GM21576 (cell line): ENCODE results near the gene CPZ.
"Not testable (repeated sequence)": the region's sequence is repeated elsewhere in the genome, so short reads cannot be mapped to it uniquely, and the experiment has no call there.

Experiments used
- ATAC-seq: cut with Tn5 transposase; IDR thresholded peaks from one replicate; pipeline ENCODE4 v1.9.1; 2021; ENCODE audit warnings: mild to moderate bottlenecking, moderate library complexity; ENCODE audit not compliant: unreplicated experiment

The CPZ gene

DNA sequence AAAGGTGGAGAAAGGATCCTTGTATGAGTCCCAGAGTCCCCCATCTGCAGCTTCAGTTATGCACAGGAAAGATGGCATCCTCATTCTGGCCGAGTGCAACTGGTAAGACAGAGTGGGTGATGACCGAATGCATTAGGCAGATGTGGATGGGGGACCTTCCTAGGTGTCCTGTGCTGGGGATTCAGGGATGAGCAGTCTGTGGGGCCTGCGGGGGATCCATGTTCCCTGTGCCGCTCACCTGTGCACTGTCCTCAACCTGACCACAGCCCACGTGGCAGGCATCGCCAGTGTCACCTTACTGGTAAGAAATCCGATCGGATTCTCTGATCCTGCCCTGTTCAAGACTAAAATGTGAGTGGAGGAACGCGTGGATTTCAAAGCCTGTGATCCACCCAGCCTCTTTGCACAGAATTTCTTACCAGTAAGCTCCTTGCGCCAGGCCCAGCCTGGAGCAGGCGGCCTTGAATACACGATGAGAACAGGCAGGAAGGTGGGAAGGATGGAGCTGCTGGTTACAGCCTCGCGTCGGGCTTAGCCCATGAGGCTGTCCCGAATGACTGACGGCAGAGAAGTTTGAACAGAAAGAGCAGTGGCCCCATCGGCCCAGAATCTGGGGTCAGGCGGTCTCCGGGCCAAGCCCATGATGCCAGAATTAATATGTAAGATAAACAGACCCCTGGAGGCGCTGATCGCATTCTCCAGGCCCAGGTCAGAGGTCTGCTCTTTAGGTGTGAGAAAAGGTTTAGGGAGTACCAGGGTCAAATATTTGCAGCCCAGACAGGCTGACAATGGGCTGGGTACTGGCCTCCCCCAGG is 56.5 kb downstream of the CPZ start:
- no peak for ATAC-seq

DNA sequence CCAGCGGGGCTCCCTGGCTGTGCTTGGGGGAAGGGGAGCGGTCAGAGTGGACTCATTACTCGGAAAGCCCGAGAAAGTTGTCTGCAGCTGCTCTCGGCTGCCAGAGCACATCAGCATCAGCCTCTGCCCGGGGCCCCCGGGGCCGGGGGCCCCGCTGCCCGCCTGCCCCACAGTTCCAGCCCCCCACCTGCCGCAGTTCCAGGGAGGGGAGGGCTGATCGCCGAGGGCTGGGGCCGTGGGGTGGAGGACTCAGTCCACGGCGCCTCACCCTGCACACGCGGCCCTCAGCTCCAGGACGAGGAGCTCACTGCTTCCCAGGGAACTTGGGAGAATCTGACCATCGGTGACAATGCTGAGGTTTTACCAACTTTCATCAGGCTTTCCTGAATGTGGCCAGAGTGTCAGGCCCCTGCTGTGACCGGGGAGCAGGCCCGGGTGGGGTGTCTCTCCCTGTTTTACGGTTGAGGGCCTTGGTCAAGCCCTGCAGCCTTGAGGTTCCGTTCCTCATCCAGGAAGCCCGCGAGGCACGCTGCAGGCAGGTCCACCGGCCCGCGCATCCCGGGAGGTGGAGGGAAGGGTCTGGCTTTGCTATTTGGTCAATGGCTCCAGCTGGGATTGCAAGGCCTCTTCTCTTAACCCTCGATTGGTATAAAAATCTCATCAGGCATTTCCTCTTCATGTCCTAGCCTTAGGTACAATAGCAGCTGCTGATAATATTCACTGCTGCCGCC is 57.2 kb downstream of the CPZ start:
- ATAC-seq: no peak

DNA sequence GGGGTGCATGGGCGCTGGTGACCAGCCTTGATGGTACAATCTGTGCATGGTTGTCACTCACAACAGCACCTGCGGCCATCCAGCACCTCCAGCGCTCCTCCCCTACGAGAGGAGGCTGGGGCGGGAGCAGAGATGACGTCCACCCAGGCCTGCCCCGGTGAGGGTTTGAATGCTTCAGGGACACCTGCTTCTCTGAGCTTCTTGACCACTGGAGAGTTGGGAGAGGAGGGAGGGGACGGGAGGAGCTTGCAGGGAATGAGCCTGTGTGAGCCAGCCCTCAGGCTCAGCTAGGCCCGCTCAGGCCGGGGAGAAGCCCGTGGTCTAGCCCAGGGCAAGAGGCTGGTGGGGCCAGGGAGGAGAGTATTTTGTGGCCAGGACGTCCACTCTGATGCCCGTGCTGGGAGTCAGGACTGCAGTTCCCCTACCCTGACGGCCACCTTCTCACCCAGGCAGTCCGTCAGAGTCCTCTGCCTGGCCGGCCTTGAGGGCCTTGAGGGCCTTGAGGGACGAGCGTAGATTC is 59.2 kb downstream of the CPZ start:
- no peak for ATAC-seq

DNA sequence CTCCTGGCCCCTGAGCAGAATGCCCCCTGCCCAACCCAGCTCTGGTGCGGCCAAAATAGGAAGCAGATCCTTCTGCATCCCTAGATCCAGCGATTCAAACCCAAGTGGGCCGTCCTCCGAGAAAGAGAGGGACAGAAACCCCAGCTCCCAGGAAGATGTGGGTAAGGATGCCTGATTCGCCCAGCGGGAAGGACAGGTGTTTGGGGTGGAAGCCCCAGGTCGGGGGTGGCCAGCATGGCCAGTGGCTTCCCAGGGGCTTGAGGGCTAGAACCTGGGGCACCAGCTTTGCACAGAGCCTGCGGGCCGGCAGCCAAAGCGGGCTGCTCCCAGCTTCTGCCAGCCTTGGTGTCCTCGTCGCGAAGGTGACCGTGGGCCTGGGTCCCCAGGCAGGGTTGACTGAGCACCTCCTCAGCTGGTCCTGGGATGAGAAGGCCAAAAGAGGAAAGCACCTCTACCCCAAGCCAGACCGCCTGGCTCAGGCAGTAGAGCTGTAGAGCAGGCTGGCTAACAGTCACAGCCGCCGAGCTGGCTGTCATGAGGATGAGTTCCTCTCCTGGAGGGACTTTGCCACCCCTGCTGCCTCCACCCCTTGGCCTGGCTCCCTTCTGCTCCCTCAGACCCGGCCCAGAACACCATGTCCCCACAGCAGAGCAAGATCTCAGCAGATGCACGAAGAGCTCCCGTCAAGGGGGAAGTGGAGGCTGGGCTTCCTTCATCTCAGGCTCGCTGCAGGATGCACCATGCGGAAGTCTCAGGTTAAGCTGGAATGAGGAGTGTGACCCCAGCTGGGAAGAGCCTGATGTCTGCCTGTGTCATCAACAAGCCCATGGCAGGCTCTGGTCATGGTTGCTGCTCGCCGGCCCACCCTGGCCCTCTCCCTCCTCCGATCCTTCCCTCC is 59.9 kb downstream of the CPZ start:
- no peak for ATAC-seq

DNA sequence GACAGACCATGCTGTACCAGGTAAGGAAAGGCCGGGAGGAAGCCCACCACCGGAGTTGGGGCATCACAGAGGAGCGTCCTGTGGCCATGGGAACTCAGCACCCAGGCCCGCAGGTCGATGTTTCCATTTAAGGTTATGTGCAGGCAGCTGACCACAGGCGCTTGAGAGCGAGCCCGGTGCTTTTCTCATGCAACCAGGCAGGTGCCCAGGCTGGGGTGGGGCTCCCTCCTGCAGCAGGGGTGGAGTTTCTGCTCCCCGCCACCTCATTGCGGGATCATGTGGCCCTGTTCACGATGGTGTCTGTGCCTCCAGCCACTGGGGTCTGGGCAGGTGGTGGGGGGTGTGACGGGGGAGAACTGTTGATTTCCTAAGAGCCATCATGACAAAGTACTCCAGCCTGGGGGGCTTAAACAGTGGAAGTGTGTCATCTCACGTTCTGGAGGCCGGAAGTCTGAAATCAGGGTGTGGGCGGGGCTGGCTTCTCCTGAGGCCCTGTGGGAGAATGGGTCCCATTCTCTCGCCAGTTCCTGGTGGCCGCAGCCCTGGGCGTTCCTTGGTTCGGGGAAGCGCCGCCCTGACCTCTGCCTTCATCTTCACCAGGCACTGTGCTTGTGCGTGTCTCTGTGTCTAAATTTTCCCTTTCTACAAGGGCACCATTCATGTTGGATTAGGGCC is 60.9 kb downstream of the CPZ start:
- no peak for ATAC-seq

DNA sequence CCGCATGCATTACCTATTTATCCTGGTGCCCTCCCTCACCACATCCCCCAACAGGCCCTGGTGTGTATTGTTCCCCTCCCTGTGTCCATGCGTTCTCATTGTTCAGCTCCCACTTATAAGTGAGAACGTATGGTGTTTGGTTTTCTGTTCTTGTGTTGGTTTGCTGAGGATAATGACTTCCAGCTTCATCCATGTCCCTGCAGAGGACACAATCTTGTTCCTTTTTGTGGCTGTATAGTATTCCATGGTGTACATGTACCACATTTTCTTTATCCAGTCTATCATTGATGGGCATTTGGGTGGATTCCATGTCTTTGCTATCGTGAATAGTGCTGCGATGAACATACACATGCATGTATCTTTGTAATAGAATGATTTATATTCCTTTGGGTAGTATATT is 61.6 kb downstream of the CPZ start:
- ATAC-seq: not testable (repeated sequence)

DNA sequence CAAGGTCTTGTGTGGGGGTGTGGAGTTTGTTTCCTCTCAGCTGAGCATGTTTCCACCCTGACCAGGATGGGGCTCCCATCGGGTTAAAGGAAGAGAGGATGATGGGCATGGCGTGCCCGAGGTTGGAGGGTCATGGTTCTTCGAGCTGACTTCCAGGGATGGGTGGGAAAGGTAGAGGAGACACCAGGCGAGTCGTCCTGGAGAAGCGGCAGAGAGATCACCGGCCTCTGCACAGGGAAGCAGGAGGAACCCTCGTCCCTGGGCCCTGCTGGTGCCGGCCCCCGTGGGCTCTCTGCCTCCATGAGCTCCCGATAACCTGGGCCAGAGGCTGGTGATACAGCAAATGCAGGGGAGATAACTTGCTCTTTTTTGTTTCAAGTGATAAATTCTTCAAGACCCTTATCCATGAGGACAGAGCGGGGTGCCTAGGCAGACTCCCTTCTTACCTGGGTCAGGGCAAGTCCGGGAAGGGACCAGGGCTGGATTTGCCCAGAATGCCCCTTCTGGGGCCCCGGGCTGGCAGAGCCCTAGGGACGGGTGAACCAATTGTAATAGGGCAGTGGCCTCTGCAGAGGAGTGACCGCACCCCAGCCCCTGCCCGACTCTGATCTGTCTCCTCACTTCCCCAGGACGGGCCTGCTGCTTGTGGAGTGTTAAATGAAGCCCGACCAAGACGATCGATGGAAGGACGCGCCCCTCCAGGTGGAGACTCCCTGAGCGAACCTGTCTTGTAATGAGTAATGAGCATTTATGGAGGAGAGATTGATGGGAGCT is 63.0 kb downstream of the CPZ start:
- ATAC-seq: no peak

DNA sequence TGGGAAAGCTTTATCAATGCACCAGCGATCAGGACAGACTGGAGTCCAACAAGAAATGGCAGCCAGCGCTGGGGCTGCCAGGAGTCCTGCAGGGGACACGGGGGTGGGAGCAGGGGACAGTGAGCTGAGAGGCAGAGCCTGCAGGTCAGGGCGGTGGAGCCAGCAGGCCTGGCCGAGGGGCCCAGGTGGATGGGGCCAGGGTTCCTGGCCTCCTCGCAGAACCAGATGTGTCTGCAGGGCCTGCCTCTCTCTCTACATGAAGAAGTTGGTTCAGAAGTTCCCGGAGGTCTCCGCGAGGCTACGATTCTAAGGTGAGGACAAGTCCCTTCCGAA is 63.6 kb downstream of the CPZ start:
- no peak for ATAC-seq

DNA sequence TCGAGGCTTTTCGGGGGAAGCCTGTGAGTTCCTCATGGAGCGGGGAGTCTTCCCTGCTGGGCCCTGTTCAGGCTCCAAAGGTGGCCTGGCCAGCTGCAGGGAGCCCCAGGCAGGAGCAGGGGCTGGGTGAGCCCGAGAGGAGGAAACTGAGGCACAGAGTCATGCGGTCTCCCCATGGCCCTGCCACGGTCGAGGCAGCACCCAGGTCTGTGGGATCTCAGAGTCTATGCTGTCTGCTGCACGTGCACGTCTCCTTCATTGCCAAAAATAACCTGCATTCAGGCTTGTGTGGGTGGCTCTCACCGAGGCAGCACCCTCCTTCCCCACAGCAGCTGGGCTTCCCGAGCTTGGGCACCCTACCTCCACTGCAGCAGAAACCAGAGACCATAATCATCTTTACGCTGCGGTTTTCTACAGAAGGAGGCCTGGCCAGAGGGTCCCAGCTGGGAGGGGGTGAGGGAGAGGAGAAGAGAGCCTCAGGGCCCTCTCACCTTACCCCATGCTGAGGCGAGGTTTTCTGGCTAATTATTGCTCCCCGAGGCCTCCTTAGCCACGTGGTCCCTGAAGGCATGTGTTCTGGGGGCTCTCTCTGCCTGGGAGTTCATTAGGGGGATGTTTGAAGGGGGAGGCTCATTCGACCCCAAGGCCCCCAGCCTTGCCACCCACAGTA is 64.3 kb downstream of the CPZ start:
- no peak for ATAC-seq

DNA sequence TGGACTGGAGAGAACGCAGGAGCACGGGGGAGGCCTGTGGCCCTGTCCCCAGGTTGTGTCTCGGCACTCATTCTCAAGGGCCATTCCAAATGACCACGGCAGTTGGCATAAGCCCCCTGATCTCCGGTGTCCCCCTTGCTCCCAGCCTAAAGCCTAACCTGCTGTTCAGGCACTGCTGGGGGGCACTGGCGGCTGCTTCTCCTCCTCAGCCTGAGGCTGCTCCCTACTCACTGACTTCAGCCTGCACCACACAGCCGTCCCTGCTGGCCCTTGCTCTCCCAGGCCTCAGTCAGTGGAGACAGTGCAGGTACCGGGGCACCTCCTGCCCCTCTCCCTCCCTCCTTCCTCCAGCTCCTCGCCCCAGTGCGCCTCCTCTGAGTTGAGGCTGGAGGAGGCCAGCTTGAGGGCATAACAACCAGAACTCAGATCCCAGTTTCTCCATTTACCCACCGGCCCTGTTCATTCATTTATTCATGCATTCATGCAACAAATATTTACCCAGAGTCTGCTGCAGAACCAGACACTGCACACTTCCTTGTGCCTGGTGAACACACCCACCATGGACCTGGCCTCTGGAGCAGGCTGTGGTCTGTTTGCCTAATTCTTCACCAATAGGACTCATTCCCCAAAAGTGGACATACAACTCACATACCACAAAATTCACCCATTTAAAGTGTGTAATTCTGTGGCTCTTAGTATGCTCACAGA is 65.0 kb downstream of the CPZ start:
- no peak for ATAC-seq

DNA sequence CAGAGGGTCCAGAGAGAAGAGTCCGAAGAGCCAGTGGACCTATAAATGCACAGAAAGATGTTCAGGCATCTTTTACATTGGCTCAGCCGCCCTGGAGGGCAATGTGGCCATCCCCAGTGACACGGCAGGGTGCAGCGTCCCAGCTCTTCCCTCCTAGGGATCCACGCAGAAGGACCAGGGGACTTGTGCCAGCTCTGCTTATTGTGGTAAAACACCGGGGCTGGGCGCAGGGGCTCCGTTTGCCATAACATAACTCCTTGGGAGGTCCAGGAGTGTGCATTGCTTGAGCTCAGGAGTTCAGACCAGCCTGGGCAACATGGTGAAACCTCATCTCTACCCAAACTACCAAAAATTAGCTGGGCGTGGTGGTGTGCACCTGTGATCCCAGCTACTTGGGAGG is 70.2 kb downstream of the CPZ start:
- ATAC-seq: no peak

DNA sequence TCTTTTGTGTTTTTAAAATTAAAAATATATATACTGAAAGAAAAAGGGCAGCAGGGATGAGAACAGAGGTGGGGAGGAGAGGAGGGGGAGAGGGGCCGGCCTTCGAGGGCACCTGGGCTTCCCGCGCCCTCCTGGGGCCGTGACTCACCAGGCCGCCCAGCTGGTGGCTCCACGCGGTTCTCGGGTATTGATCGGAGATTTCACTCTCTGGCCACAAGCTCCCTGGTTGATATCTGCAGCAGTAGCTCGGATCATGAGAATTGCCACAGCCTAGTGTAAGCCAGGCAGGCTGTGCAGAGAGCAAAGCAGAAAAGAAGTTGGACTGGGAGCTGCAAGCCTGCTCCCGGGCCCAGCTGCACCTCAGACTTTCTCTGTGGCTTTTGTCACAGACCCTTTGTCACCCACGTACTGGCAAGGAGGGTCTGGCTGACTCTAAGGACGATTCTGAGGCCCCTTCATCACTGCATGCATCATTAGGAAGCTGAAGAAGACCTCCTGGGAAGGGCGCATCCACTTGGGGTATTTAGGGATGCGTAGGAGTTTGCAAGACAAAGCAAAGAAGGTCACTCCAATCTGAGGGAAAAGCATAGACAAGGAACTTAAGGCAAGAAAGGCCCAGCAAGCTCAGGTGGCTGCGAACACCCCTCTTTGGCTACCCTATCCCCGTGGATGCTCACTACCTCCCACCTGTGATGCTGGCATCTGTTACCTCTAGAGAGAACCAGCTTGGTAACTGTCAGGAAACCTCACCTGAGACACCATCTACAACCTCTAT is 71.7 kb downstream of the CPZ start:
- ATAC-seq: no peak

DNA sequence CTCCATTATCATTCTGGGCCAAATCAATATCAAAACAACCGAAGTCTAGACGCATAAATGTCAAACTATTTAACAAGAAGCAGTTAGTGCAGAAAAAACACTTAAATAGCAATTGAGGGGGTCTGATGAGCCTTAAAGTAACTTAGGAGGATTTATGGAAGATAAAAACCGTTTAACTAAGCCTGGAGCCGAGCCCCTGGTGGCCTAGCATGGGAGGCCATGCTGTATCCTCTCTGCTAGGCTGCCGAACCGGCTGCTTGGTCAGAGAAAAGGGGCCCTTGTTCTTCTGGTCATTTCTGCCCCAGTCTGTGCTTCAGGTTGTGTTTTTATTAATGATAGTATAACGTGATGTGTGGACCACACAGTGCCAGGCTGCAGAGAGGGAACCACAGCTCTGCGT is 72.4 kb downstream of the CPZ start:
- no peak for ATAC-seq

DNA sequence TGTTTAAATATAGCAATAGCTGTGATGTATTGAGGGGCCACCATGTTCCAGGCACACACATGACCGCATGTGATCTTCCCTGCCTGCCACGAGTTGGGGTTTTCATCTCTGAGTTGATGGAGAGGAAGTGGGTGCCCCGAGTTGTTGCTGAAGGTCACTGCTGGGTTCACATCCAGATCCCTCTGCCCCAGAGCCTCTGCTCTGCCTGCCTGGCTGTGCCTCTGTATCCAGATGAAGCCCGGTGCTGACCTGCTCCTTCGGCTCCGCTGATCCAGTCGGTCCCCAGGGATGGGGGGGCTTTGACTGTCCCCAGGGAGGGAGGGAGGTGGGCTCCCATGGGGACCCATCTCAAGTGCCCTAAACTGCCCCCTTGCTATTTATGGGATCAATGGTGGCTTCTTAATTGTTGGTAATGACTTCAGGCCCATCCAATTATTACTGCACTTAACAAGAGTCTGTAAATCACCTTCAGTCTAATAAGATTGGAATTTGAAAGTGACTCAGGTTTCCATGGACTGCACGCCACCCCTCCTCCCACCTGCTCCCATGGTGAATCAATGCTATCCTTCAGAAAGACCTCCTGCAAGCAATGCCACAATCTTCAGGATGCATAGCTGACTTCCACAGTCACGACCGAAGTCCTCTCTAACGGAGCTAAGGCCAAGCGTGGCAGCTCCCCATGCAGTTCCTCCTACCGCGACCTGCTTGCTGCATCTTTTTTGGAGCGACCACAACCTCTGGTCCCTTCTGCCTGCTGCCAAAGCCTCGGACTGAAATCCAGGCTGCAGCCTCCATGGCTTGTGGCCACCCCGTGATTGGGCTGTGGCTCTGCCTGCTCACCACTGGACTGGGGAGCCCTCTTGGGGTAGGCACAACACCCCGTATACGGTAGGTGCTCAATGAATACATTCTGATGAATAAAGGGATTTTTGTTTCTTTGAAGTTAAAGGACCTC is 73.1 kb downstream of the CPZ start:
- no peak for ATAC-seq

DNA sequence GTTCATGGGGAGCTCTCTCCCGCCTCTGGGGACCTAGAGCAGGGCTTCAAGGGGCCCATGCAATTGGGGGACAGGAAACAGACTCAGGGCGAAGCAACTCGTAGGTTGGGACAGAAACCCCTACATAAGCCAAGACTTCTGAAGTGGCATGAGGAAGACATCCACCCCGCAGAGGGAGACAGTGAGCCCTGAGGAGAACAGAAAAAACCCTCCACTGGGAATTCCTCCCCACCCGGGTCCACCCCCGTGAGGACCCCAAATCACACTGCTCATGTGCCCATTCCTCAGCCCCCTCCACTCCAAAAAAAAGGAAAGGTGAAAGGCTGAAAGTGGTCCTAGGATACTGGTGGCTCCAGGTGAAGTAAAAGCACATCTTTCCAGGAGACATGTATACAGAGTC is 74.0 kb downstream of the CPZ start:
- ATAC-seq: no peak
